Spleen (tissue), 11 donors: ENCODE measurements around the gene PITPNM1. TPM values are rescaled to one million over a fixed set of nuclear protein-coding genes. Genes with fewer than 3 reads are reported as not detected.

ENCODE experiments used
- DNase-seq: peaks from one replicate; pipeline ENCODE4 v3.0.0-alpha.2; 2020
- H3K27ac ChIP-seq, 8 donors: fragments of 200-600 bp; sonication (generic) in 7 of 8; 1 replicate in 4 of 8; 2 replicates in 4 of 8; pipeline versions ENCODE4 v1.5.0 to v1.8.0; 2016 to 2021; ENCODE audit warnings: inconsistent platforms in 4 of 8, mild to moderate bottlenecking in 4 of 8, moderate library complexity in 1 of 8
- H3K27me3 ChIP-seq, 7 donors: fragments of 200-600 bp; sonication (generic) in 6 of 7; replicated peaks in 1 of 7; 1 replicate in 4 of 7; 2 replicates in 3 of 7; pipeline versions ENCODE4 v1.5.0 to v1.8.0; 2016 to 2021; ENCODE audit warnings: inconsistent platforms in 3 of 7, mild to moderate bottlenecking in 1 of 7
- H3K36me3 ChIP-seq, 6 donors: fragments of 200-600 bp; sonication (generic) in 5 of 6; 1 replicate in 4 of 6; 2 replicates in 2 of 6; pipeline versions ENCODE4 v1.5.0 to v1.8.0; 2016 to 2021; ENCODE audit warnings: inconsistent platforms in 2 of 6
- H3K4me1 ChIP-seq, 6 donors: fragments of 200-600 bp; sonication (generic) in 5 of 6; 1 replicate in 3 of 6; 2 replicates in 3 of 6; pipeline versions ENCODE4 v1.5.0 to v1.8.0; 2016 to 2021; ENCODE audit warnings: inconsistent platforms in 3 of 6
- H3K4me3 ChIP-seq, 8 donors: fragments of 200-600 bp; sonication (generic) in 7 of 8; 1 replicate in 4 of 8; 2 replicates in 4 of 8; pipeline versions ENCODE4 v1.5.0 to v1.8.0; 2016 to 2021; ENCODE audit warnings: inconsistent platforms in 4 of 8, mild to moderate bottlenecking in 4 of 8, moderate library complexity in 2 of 8
- H3K9me3 ChIP-seq, 8 donors: fragments of 200-600 bp; sonication (generic) in 7 of 8; 1 replicate in 4 of 8; 2 replicates in 4 of 8; pipeline versions ENCODE4 v1.5.0 to v1.8.0; 2016 to 2021; ENCODE audit warnings: inconsistent platforms in 4 of 8
- POLR2A ChIP-seq, 3 donors: fragments of 450-650 bp; IDR thresholded peaks; one replicate each; pipeline ENCODE4 v1.5.1; 2017; ENCODE audit warnings: antibody characterized with exemption in 3 of 3, mild to moderate bottlenecking in 1 of 3
- POLR2AphosphoS5 ChIP-seq, 3 donors: sonication (generic); formaldehyde crosslinking; IDR thresholded peaks; one replicate each; pipeline ENCODE4 v1.5.1; 2017; ENCODE audit warnings: antibody characterized with exemption in 3 of 3
- WGBS, 5 donors: extraction: QIAGEN DNeasy Blood & Tissue Kit in 3 of 5; methylation state at CpG; one replicate each; pipeline versions ENCODE4 v1.1.5 to v1.1.7; 2013 to 2018; 5-methylcytosine and 5-hydroxymethylcytosine counted together
- intact Hi-C: fragments of 100-400 bp; cut with DNase I; formaldehyde crosslinking; loops from one replicate; pipeline ENCODE4 v1.15.0; 2023; ENCODE audit warnings: low total_unique reads
- polyA plus RNA-seq, 3 donors: library from polyadenylated mRNA; stranded (reverse); fragments of 200-250 nt; gene quantifications; one replicate each; pipeline ENCODE4 v1.2.1, GENCODE V29; 2013
- total RNA-seq, 7 donors: library from RNA; depleted of rRNA in 3 of 7; stranded (reverse); fragments of >200 nt in 3 of 7; fragmentation: NEBNext Ultra II Directional in 4 of 7; extraction: Animal tissue kit (Norgen Biotek cat#: 25700) in 4 of 7; gene quantifications; one replicate each; pipeline versions ENCODE4 v1.1.0 to v1.2.1, GENCODE V29; 2016 to 2021
- TF ChIP-seq, protein P1 (sequence below), 11 experiments: fragments of 200-600 bp in 7 of 11; fragments of 450-650 bp in 4 of 11; sonication (generic) in 4 of 11; IDR thresholded peaks in 8 of 11; conservative IDR thresholded peaks in 3 of 11; 1 replicate in 7 of 11; 2 replicates in 4 of 11; pipeline versions ENCODE4 v1.4.0 to v1.8.0; 2016 to 2021; ENCODE audit warnings: antibody characterized with exemption in 11 of 11, inconsistent platforms in 4 of 11, mild to moderate bottlenecking in 1 of 11
- donor health status: healthy with polysubstance abuse.
- donor health status: DM: no; HTN: no; CAD: no; lungs with moderate emphysema.
- donor health status: DM: no; HTN: no; CAD: no.
- donor health status: Bipolar disorder and iron deficiency.
- donor health status: healthy.
- donor health status: DM: no; HTN: no; CAD: no.
- donor health status: DM: yes; HTN: yes; CAD: no.

PITPNM1 gene
- total and polyA plus RNA-seq, 10 donors, result 17.8 to 86.9 (median 64.9) TPM

DNA sequence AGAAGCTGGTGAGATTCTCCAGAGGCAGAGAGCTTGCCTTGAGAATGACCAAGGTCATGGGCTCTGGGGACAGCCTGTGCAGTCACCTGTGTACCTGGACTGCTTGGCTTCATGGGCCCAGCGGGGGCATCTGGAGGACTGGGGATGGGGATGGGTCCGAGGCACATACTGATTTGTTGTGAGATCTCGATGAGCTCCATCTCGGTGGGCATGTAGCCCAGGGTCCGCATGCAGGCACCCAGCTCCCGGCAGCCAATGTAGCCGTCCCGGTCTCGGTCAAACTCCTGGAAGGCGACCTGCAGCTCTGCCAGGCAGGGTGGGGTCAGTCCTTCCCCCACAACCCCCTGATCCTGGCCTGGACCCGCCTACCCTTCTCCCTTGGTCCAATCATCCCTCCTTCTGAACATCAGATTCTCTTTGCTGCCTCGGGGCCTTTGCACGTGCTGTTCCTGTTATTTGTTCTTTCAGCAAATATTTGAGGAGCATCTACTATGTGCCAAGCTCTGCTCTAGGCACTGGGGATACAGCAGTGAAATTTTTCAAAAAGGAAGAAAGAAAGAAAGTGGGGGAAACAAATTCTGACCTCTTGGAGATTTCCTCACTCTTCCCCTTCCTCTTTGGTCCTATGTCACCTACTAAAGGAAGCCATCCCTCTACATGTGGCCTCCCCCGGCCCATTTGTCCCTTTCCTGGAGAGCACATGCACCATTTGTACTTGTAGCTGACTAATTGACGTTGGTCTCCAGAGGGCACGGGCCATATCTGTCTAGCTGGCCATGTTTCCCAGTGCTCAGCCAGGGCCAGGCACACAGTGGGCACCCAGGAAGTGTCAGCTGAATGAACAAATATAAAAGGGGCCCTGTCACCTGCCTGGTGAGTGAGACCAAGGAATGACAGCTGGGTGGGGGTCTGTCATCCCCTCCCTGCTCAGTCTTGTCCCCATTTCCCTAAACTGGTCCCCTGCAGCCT, 16.0 kb upstream of the PITPNM1 start:
- WGBS, 5 donors, result 76 to 92% (median 88%) methylated on average over 14 to 16 of the region's 16 CpGs
- peak; percentile 41 for DNase-seq
- Histone ChIP-seq H3K27me3 (peaks cover 0 to 17% (median 0%) of the 10 kb centered on the region in 7 donors), H3K4me1 (no peaks in the 10 kb centered on the region), H3K9me3 (no peaks in the 10 kb centered on the region), H3K4me3 (no peak overlapping the region), H3K27ac (no peak overlapping the region), H3K36me3 (no peaks in the 10 kb centered on the region)
- intact Hi-C loops, result no loop called here
- TF ChIP-seq, protein P1, sequence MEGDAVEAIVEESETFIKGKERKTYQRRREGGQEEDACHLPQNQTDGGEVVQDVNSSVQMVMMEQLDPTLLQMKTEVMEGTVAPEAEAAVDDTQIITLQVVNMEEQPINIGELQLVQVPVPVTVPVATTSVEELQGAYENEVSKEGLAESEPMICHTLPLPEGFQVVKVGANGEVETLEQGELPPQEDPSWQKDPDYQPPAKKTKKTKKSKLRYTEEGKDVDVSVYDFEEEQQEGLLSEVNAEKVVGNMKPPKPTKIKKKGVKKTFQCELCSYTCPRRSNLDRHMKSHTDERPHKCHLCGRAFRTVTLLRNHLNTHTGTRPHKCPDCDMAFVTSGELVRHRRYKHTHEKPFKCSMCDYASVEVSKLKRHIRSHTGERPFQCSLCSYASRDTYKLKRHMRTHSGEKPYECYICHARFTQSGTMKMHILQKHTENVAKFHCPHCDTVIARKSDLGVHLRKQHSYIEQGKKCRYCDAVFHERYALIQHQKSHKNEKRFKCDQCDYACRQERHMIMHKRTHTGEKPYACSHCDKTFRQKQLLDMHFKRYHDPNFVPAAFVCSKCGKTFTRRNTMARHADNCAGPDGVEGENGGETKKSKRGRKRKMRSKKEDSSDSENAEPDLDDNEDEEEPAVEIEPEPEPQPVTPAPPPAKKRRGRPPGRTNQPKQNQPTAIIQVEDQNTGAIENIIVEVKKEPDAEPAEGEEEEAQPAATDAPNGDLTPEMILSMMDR (IDR thresholded peaks at IDR 0.05 in 8 of 11, conservative IDR thresholded peaks at IDR 0.05 in 3 of 11), result no peak
- TF ChIP-seq POLR2AphosphoS5 (IDR thresholded peaks at IDR 0.05) (no peak), POLR2A (IDR thresholded peaks at IDR 0.05) (no peak)

DNA sequence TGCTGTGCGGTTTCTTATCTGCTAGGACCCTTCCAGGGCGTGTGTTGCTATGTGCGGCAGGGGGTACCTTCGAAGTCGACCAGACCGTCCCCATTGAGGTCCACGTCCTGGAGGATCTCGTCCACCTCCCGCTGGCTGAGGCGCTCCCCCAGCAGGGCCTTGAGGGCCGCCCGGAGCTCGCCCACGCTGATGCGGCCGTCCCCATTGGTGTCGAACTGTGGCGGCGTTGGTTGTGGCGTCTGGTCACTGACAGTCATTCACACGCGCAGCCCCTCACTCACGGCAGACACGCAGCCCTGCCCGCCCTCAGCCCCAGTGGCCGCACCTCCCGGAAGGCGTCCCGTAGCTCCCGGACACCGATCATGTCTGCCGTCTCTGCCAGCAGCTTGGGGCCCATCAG, 14.6 kb upstream of the PITPNM1 start:
- DNase-seq, result peak; percentile 39
- WGBS, 5 donors, result 87 to 94% (median 93%) methylated on average over 20 to 32 of the region's 32 CpGs
- no peaks in the 10 kb centered on the region for H3K4me1 ChIP-seq

DNA sequence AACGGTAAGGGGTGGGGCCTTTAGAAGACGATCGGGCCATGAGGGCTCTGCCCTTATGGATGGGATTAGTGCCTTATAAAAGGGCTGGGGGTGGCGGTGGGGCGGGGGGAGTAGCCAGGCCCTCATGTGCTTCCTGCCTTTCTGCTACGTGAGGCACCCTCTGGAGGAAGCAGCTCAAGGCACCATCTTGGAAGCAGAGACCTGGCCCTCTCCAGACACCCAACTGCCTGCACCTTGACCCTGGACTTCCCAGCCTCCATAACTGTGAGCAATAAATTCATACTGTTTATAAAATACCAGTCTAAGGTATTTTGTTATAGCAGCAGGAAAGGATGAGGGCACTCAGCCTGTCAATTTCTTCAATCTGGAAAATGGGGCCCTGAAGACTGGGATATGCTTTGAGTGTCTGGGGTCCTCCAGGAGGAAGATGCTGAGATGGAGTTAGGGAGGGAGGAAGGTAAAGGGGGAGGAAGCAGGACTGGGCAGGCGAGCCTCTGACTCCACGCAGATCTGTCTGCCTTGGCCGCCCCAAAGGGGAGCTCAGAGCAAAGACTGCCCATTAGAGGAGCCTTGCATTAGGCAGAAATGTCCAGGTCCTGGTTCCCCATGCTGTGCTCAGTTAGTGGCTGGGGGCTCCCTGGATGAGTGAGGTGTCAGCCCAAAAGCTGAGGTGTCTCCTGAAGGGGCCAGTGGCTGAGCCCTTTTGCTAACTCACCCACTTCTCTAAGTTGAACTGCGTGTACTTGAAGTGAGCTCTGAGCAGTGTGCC, 12.8 kb upstream of the PITPNM1 start:
- Histone ChIP-seq H3K27ac (no peak overlapping the region), H3K9me3 (no peaks in the 10 kb centered on the region), H3K4me1 (no peaks in the 10 kb centered on the region), H3K27me3 (peaks cover 0 to 22% (median 0%) of the 10 kb centered on the region in 7 donors), H3K4me3 (no peak overlapping the region), H3K36me3 (no peaks in the 10 kb centered on the region)
- intact Hi-C loops, result no loop called here
- 81 to 86% (median 86%) methylated on average over 10 of the region's 10 CpGs for WGBS, 5 donors
- DNase-seq, result peak; percentile 44
- TF ChIP-seq POLR2A (IDR thresholded peaks at IDR 0.05) (no peak), POLR2AphosphoS5 (IDR thresholded peaks at IDR 0.05) (no peak)
- TF ChIP-seq, protein P1 (IDR thresholded peaks at IDR 0.05 in 8 of 11, conservative IDR thresholded peaks at IDR 0.05 in 3 of 11), result no peak

More for the DNA sequence above, 14.6 kb upstream of the PITPNM1 start:
- peaks cover 0 to 22% (median 0%) of the 10 kb centered on the region in 7 donors for H3K27me3 ChIP-seq
- H3K27ac ChIP-seq, result no peak overlapping the region
- intact Hi-C loops, result no loop called here
- no peaks in the 10 kb centered on the region for H3K9me3 ChIP-seq
- H3K36me3 ChIP-seq, result no peaks in the 10 kb centered on the region
- no peak for TF ChIP-seq POLR2AphosphoS5 (IDR thresholded peaks at IDR 0.05)
- TF ChIP-seq POLR2A (IDR thresholded peaks at IDR 0.05), result no peak
- TF ChIP-seq, protein P1 (IDR thresholded peaks at IDR 0.05 in 8 of 11, conservative IDR thresholded peaks at IDR 0.05 in 3 of 11), result no peak
- no peak overlapping the region for H3K4me3 ChIP-seq
